SK-N-SH (cell line): ENCODE measurements around the gene CLEC9A.

ENCODE experiments used
- GATA2 ChIP-seq: sonication (generic); formaldehyde crosslinking; IDR thresholded peaks from 2 replicates; pipeline ENCODE4 v1.5.0; 2020; ENCODE audit warnings: mild to moderate bottlenecking, missing genetic modification reagents
- IRF3 ChIP-seq: fragments of 150-350 bp; IDR thresholded peaks from 2 replicates; pipeline ENCODE4 v1.6.1; 2016; ENCODE audit warnings: mild to moderate bottlenecking, low read depth, low read length
- MAX ChIP-seq: IDR thresholded peaks from 2 replicates; pipeline ENCODE4 v1.4.0; 2012; ENCODE audit warnings: low read depth
- RAD21 ChIP-seq: IDR thresholded peaks from 2 replicates; pipeline ENCODE4 v1.6.1; 2012; ENCODE audit warnings: mild to moderate bottlenecking, low read length
- TF ChIP-seq, protein P1 (sequence below): fragments of 200-600 bp; sonication (generic); IDR thresholded peaks from 2 replicates; pipeline ENCODE4 v1.6.1; 2017; ENCODE audit warnings: antibody characterized with exemption, mild to moderate bottlenecking, moderate library complexity

- TF ChIP-seq MAX (no peak), IRF3 (no peak), RAD21 (no peak), GATA2 (CRISPR knock-in tag) (no peak)
- TF ChIP-seq, protein P1, sequence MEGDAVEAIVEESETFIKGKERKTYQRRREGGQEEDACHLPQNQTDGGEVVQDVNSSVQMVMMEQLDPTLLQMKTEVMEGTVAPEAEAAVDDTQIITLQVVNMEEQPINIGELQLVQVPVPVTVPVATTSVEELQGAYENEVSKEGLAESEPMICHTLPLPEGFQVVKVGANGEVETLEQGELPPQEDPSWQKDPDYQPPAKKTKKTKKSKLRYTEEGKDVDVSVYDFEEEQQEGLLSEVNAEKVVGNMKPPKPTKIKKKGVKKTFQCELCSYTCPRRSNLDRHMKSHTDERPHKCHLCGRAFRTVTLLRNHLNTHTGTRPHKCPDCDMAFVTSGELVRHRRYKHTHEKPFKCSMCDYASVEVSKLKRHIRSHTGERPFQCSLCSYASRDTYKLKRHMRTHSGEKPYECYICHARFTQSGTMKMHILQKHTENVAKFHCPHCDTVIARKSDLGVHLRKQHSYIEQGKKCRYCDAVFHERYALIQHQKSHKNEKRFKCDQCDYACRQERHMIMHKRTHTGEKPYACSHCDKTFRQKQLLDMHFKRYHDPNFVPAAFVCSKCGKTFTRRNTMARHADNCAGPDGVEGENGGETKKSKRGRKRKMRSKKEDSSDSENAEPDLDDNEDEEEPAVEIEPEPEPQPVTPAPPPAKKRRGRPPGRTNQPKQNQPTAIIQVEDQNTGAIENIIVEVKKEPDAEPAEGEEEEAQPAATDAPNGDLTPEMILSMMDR: no peak
These were observed 57.5 kb downstream of the CLEC9A start for GRCh38 chr12:10088031-10088430.
